GM12878 (cell line): ENCODE results near the gene ZBTB9. TPM values are rescaled to one million over a fixed set of nuclear protein-coding genes. Genes with fewer than 3 reads are reported as not detected.

Experiments
- ATAC-seq: fragments of 200-7000 bp; cut with Tn5 transposase; 3 replicates; pipeline ENCODE4 v1.9.1; 2020; ENCODE audit warnings: mild to moderate bottlenecking, moderate library complexity
- BruUV-seq: library from RNA; stranded (reverse); fragments of 400-500 nt; replicated peaks from 2 replicates; lab custom pipeline; 2021; lab: Mats Ljungman, UMichigan
- CTCF ChIA-PET: fragments of 300-600 bp; sonication (Branson Sonifier 250); formaldehyde crosslinking; extraction: SDS; loops from one replicate; lab custom pipeline; 2021; ENCODE audit warnings: inconsistent platforms; lab: Yijun Ruan, JAX
- POLR2A ChIA-PET: fragments of 350-600 bp; formaldehyde crosslinking; extraction: SDS; loops from one replicate; lab custom pipeline; 2021; ENCODE audit warnings: inconsistent platforms; lab: Charles Lee
- RAD21 ChIA-PET: fragments of 300-600 bp; sonication (Branson Sonifier 250); formaldehyde crosslinking; loops from one replicate; lab custom pipeline; 2023; ENCODE audit warnings: antibody characterized with exemption; ENCODE audit not compliant: unreplicated experiment; lab: Charles Lee
- SMC1A ChIA-PET: fragments of 300-600 bp; sonication (Branson Sonifier 250); formaldehyde crosslinking; loops from one replicate; lab custom pipeline; 2023; ENCODE audit not compliant: unreplicated experiment, uncharacterized antibody; lab: Charles Lee
- DNase-seq: peaks from one replicate; pipeline ENCODE4 v3.0.0-alpha.2; 2011; ENCODE audit warnings: low read depth, low spot score
- FAIRE-seq: peaks from 3 replicates; lab custom pipeline; 2011; peaks lifted over from hg19 to GRCh38; lab: Jason Lieb, UNC
- H2AFZ ChIP-seq: 2 replicates; pipeline ENCODE4 v1.6.0; 2011; ENCODE audit warnings: low read depth, low read length, control low read depth; ENCODE audit not compliant: control insufficient read depth
- H3K27ac ChIP-seq: 2 replicates; pipeline ENCODE4 v1.5.1; 2011; ENCODE audit warnings: control low read depth; ENCODE audit not compliant: control insufficient read depth, insufficient read depth
- H3K27me3 ChIP-seq, 2 experiments: replicated peaks in 1 of 2; 2 replicates each; pipeline versions ENCODE4 v1.6.0 to v1.6.1; 2011; ENCODE audit warnings: low read length in 1 of 2; ENCODE audit not compliant: control insufficient read depth in 2 of 2, insufficient read depth in 2 of 2
- H3K36me3 ChIP-seq, 2 experiments: 2 replicates each; pipeline ENCODE4 v1.5.1; 2011; ENCODE audit warnings: low read length in 1 of 2; ENCODE audit not compliant: control insufficient read depth in 2 of 2, insufficient read depth in 2 of 2
- H3K4me1 ChIP-seq: 2 replicates; pipeline ENCODE4 v1.6.1; 2011; ENCODE audit warnings: mild to moderate bottlenecking, low read length, moderate library complexity, mixed read lengths; ENCODE audit not compliant: control insufficient read depth, insufficient read depth
- H3K4me2 ChIP-seq: 2 replicates; pipeline ENCODE4 v1.6.0; 2011; ENCODE audit warnings: control low read depth; ENCODE audit not compliant: control insufficient read depth, insufficient read depth
- H3K4me3 ChIP-seq: fragments of 200-600 bp; sonication (generic); 2 replicates; pipeline ENCODE4 v1.5.1; 2016
- H3K79me2 ChIP-seq: 2 replicates; pipeline ENCODE4 v1.6.0; 2011; ENCODE audit warnings: low read length; ENCODE audit not compliant: control insufficient read depth, insufficient read depth
- H3K9ac ChIP-seq: 2 replicates; pipeline ENCODE4 v1.8.0; 2011; ENCODE audit warnings: low read length, control low read depth, mixed read lengths; ENCODE audit not compliant: control insufficient read depth, insufficient read depth
- H3K9me3 ChIP-seq: replicated peaks from 3 replicates; pipeline ENCODE4 v1.5.1; 2011; ENCODE audit warnings: mild to moderate bottlenecking, low read length; ENCODE audit not compliant: control insufficient read depth, insufficient read depth
- H4K20me1 ChIP-seq: 2 replicates; pipeline ENCODE4 v1.6.0; 2011; ENCODE audit not compliant: control insufficient read depth, insufficient read depth
- CBX3 ChIP-seq: fragments of 200-600 bp; sonication (generic); IDR thresholded peaks from 2 replicates; pipeline ENCODE4 v1.6.1; 2016; ENCODE audit warnings: low read depth, borderline replicate concordance
- CHD2 ChIP-seq: IDR thresholded peaks from 2 replicates; pipeline ENCODE4 v1.6.1; 2011; ENCODE audit warnings: low read depth, low read length, improper control_type of control experiment, borderline replicate concordance
- CREB1 ChIP-seq: IDR thresholded peaks from 2 replicates; pipeline ENCODE4 v1.6.1; 2012; ENCODE audit warnings: low read depth, mild to moderate bottlenecking, inconsistent platforms
- ESRRA ChIP-seq: IDR thresholded peaks from 2 replicates; pipeline ENCODE4 v1.6.1; 2012; ENCODE audit warnings: mild to moderate bottlenecking, low read length, improper control_type of control experiment
- HCFC1 ChIP-seq: fragments of 150-350 bp; IDR thresholded peaks from 2 replicates; pipeline ENCODE4 v1.6.1; 2014; ENCODE audit warnings: low read length
- IRF4 ChIP-seq: IDR thresholded peaks from 2 replicates; pipeline ENCODE4 v1.6.1; 2011; ENCODE audit warnings: low read depth, low read length
- POU2F2 ChIP-seq: IDR thresholded peaks from 3 replicates; pipeline ENCODE4 v1.6.1; 2011; ENCODE audit warnings: low read depth, mild to moderate bottlenecking, low read length, borderline replicate concordance
- RBBP5 ChIP-seq: fragments of 200-600 bp; sonication (generic); conservative IDR thresholded peaks from 2 replicates; pipeline ENCODE4 v1.6.1; 2016
- TCF7 ChIP-seq: IDR thresholded peaks from 2 replicates; pipeline ENCODE4 v1.6.1; 2014; ENCODE audit warnings: antibody characterized with exemption, borderline replicate concordance
- ZSCAN29 ChIP-seq: fragments of 450-650 bp; IDR thresholded peaks from 2 replicates; pipeline ENCODE4 v1.6.1; 2017; ENCODE audit warnings: mild to moderate bottlenecking, moderate library complexity
- WGBS: methylation state at CpG from one replicate; pipeline ENCODE4 v1.1.6; 2016; ENCODE audit warnings: low lambda C conversion rate; ENCODE audit not compliant: insufficient replicate concordance, insufficient coverage; ENCODE audit errors: missing lambda C conversion rate; 5-methylcytosine and 5-hydroxymethylcytosine counted together
- in situ Hi-C: fragments of 300-500 bp; cut with MboI; formaldehyde crosslinking; loops from 9 replicates; pipeline ENCODE4 v1.14.3; 2018; ENCODE audit warnings: mixed read lengths
- intact Hi-C: fragments of 100-400 bp; cut with micrococcal nuclease; formaldehyde crosslinking; loops from one replicate; pipeline ENCODE4 v1.14.2; 2022; ENCODE audit not compliant: unreplicated experiment
- polyA plus RNA-seq, 11 experiments: library from polyadenylated mRNA; depleted of rRNA in 4 of 11; unstranded in 6 of 11; stranded (reverse) in 5 of 11; fragments of >200 nt; fragmentation: Nextera tagmentation in 4 of 11; fragmentation: Illumina TruSeq in 1 of 11; extraction: Ambion mirVana in 4 of 11; extraction: Trizol in 1 of 11; gene quantifications; 1 replicate in 1 of 11; 2 replicates in 10 of 11; pipeline versions ENCODE4 v1.2.1 to v1.2.3, GENCODE V29; 2011 to 2016; ENCODE audit warnings: inconsistent platforms in 2 of 11, missing spikeins in 2 of 11, low read depth in 1 of 11
- total RNA-seq, 4 experiments: library from RNA; depleted of rRNA in 3 of 4; stranded (reverse); fragments of >200 nt in 3 of 4; fragmentation: Illumina TruSeq in 1 of 4; extraction: Trizol in 1 of 4; gene quantifications; 2 replicates each; pipeline versions ENCODE4 v1.2.1 to v1.2.3, GENCODE V29; 2013 to 2021
- TF ChIP-seq, protein P1 (sequence below): fragments of 450-650 bp; formaldehyde crosslinking; IDR thresholded peaks from 2 replicates; pipeline ENCODE4 v1.5.0; 2022; ENCODE audit warnings: mild to moderate bottlenecking, missing genetic modification characterization

ZBTB9 gene
- total and polyA plus RNA-seq, 10 of the 15 experiments (the other 5 are each of a cell fraction or from before 2014, with no cell fraction given) = 1.5 to 12.7 (median 6.9) TPM

DNA sequence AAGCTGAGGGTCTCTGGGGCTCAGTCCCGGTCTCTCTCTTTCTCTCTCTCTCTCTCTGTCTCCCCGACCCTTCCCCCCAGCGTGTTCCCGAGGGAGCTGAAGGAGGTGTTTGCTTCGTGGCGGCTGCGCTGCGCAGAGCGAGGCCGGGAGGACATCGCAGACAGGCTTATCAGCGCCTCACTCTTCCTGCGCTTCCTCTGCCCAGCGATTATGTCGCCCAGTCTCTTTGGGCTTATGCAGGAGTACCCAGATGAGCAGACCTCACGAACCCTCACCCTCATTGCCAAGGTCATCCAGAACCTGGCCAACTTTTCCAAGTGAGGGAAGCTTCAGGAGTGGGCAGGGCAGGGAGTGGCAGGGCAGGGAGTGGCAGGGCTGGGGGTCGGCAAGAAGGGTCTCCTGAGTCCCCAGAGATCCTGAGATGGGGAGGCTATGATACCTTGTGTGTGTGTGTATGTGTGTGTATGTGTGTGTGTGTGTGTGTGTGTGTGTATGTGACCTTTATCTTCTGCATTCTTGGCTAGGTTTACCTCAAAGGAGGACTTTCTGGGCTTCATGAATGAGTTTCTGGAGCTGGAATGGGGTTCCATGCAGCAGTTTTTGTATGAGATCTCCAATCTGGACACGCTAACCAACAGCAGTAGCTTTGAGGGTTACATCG, 13.6 kb upstream of the ZBTB9 start:
- FAIRE-seq (no peak), DNase-seq (no peak), ATAC-seq (no peak)
- CTCF ChIA-PET = interaction anchor here (1.0 to 1.1 kb wide), 2 partner anchors 10 to 13 kb away, joined by 3 to 4 read pairs; partner anchors contain the start of gene ZBTB9
- POLR2A ChIA-PET = no interaction called here
- H3K9me3 ChIP-seq = no peaks in the 10 kb centered on the region
- SMC1A ChIA-PET = no interaction called here
- no TSS peak for BruUV-seq
- no peak for TF ChIP-seq POU2F2
- no peak for TF ChIP-seq CREB1
- TF ChIP-seq CBX3 = no peak
- TF ChIP-seq HCFC1 = no peak
- TF ChIP-seq RBBP5 = no peak
- no peak for TF ChIP-seq IRF4
- TF ChIP-seq TCF7 = no peak
- intact Hi-C loops = no loop called here
- in situ Hi-C loops = no loop called here
- H3K36me3 ChIP-seq = peaks cover 2 to 5% of the 10 kb centered on the region in 2 experiments; a peak in 3 of 4 replicates
- no peaks in the 10 kb centered on the region for H3K79me2 ChIP-seq
- no peak overlapping the region for H3K9ac ChIP-seq
- H4K20me1 ChIP-seq = no peaks in the 10 kb centered on the region; the same call in 1 of the 2 replicates
- no peaks in the 10 kb centered on the region for H3K4me1 ChIP-seq
- WGBS = 82% methylated on average over 19 of the region's 19 CpGs
- no peak overlapping the region for H2AFZ ChIP-seq
- no peak overlapping the region for H3K4me3 ChIP-seq
- RAD21 ChIA-PET = no interaction called here
- no peak overlapping the region for H3K27ac ChIP-seq
- H3K27me3 ChIP-seq = no peaks in the 10 kb centered on the region
- H3K4me2 ChIP-seq = no peak overlapping the region

- intact Hi-C loops (no loop called here), in situ Hi-C loops (no loop called here)
- POLR2A ChIA-PET = no interaction called here
- Histone ChIP-seq H2AFZ (no peak overlapping the region), H3K9me3 (no peaks in the 10 kb centered on the region), H3K27ac (no peak overlapping the region), H3K79me2 (no peaks in the 10 kb centered on the region), H3K27me3 (no peaks in the 10 kb centered on the region), H3K4me2 (no peak overlapping the region), H4K20me1 (no peaks in the 10 kb centered on the region; the same call in 1 of the 2 replicates), H3K4me3 (no peak overlapping the region), H3K4me1 (no peaks in the 10 kb centered on the region), H3K36me3 (peaks cover 5% of the 10 kb centered on the region in 2 experiments; a peak in 3 of 4 replicates), H3K9ac (no peak overlapping the region)
- TF ChIP-seq, protein P1, sequence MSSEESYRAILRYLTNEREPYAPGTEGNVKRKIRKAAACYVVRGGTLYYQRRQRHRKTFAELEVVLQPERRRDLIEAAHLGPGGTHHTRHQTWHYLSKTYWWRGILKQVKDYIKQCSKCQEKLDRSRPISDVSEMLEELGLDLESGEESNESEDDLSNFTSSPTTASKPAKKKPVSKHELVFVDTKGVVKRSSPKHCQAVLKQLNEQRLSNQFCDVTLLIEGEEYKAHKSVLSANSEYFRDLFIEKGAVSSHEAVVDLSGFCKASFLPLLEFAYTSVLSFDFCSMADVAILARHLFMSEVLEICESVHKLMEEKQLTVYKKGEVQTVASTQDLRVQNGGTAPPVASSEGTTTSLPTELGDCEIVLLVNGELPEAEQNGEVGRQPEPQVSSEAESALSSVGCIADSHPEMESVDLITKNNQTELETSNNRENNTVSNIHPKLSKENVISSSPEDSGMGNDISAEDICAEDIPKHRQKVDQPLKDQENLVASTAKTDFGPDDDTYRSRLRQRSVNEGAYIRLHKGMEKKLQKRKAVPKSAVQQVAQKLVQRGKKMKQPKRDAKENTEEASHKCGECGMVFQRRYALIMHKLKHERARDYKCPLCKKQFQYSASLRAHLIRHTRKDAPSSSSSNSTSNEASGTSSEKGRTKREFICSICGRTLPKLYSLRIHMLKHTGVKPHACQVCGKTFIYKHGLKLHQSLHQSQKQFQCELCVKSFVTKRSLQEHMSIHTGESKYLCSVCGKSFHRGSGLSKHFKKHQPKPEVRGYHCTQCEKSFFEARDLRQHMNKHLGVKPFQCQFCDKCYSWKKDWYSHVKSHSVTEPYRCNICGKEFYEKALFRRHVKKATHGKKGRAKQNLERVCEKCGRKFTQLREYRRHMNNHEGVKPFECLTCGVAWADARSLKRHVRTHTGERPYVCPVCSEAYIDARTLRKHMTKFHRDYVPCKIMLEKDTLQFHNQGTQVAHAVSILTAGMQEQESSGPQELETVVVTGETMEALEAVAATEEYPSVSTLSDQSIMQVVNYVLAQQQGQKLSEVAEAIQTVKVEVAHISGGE (CRISPR knock-in tag) = no peak
- no peak for TF ChIP-seq CHD2
- TF ChIP-seq CREB1 = no peak
- no peak for TF ChIP-seq ZSCAN29
- TF ChIP-seq ESRRA = no peak
- DNase-seq = no peak
- SMC1A ChIA-PET = no interaction called here
- ATAC-seq = no peak
- no TSS peak for BruUV-seq
- RAD21 ChIA-PET = no interaction called here
- CTCF ChIA-PET = interaction anchor here (1.1 kb wide), 1 partner anchor 9 kb away, joined by 4 read pairs; no protein-coding TSS in a partner anchor
- no peak for FAIRE-seq
- WGBS = 85% methylated on average over 9 of the region's 9 CpGs
Observed at GRCh38 chr6:33441457-33441856, 12.9 kb upstream of the ZBTB9 start.
